Kidney (tissue), 14 donors: ENCODE measurements around the gene SPTBN5. TPM values are rescaled to one million over a fixed set of nuclear protein-coding genes. Genes with fewer than 3 reads are reported as not detected.
A peak's percentile ranks its signal among the peaks of the same experiment; 100 is the strongest.

Experiments
- DNase-seq, 5 donors: peaks; one replicate each; pipeline ENCODE4 v3.0.0-alpha.2; 2013 to 2020
- FAIRE-seq: peaks from 2 replicates; lab custom pipeline; 2012; peaks lifted over from hg19 to GRCh38; lab: Jason Lieb, UNC
- H3K27ac ChIP-seq, 2 donors: one replicate each; pipeline ENCODE4 v1.7.0; 2013; ENCODE audit warnings: low read depth in 2 of 2, low read length in 2 of 2, inconsistent platforms in 1 of 2
- H3K27me3 ChIP-seq: one replicate; pipeline ENCODE4 v1.7.1; 2013; ENCODE audit warnings: low read length, inconsistent platforms; ENCODE audit not compliant: control insufficient read depth, insufficient read depth
- H3K36me3 ChIP-seq, 3 donors: one replicate each; pipeline versions ENCODE4 v1.7.0 to v1.7.1; 2013; ENCODE audit warnings: low read length in 3 of 3, control low read depth in 1 of 3, inconsistent platforms in 1 of 3; ENCODE audit not compliant: insufficient read depth in 3 of 3, control insufficient read depth in 2 of 3
- H3K4me1 ChIP-seq, 3 donors: one replicate each; pipeline versions ENCODE4 v1.7.0 to v1.7.1; 2013; ENCODE audit warnings: low read length in 3 of 3, inconsistent platforms in 1 of 3, low read depth in 1 of 3; ENCODE audit not compliant: control insufficient read depth in 2 of 3, insufficient read depth in 2 of 3
- H3K4me3 ChIP-seq, 3 donors: one replicate each; pipeline versions ENCODE4 v1.7.0 to v1.8.1; 2013; ENCODE audit warnings: low read length in 3 of 3, control low read depth in 1 of 3, inconsistent platforms in 1 of 3
- H3K9ac ChIP-seq, 3 donors: one replicate each; pipeline versions ENCODE4 v1.7.0 to v1.7.1; 2013; ENCODE audit warnings: low read length in 3 of 3, control low read depth in 1 of 3, inconsistent platforms in 1 of 3
- H3K9me3 ChIP-seq, 3 donors: one replicate each; pipeline versions ENCODE4 v1.7.0 to v1.7.1; 2013; ENCODE audit warnings: low read length in 3 of 3, control low read depth in 1 of 3, inconsistent platforms in 1 of 3; ENCODE audit not compliant: control insufficient read depth in 2 of 3, insufficient read depth in 1 of 3
- CTCF ChIP-seq: IDR thresholded peaks from 3 replicates; pipeline ENCODE4 v1.5.1; 2012; ENCODE audit warnings: mild to moderate bottlenecking, moderate library complexity, borderline replicate concordance; ENCODE audit not compliant: insufficient read depth; ENCODE audit errors: extremely low read depth
- intact Hi-C: fragments of 100-400 bp; cut with DNase I; formaldehyde crosslinking; loops from one replicate; pipeline ENCODE4 v1.11.1; 2022
- polyA plus RNA-seq: library from polyadenylated mRNA; stranded (reverse); fragments of 350-450 nt; fragmentation: Illumina TruSeq; extraction: RNeasy Lipid Tissue Mini Kit (QIAGEN cat#74804); gene quantifications from one replicate; pipeline ENCODE4 v1.2.3, GENCODE V29; 2014; ENCODE audit warnings: low read depth, low replicate concordance; ENCODE audit not compliant: insufficient read depth
- total RNA-seq: library from RNA; stranded (reverse); fragmentation: NEBNext Ultra II Directional; extraction: Animal tissue kit (Norgen Biotek cat#: 25700); gene quantifications from one replicate; pipeline ENCODE4 v1.2.1, GENCODE V29; 2021
- donor health status: control.
- donor health status: control.
- donor health status: control.
- donor health status: control.
- donor health status: control.
- donor health status: DM: yes; HTN: yes; CAD: no.
- donor health status: Normal renal cell carcinoma (clear cell type).

The SPTBN5 gene
- total and polyA plus RNA-seq, 2 donors from 2014 or later = 1.2 to 2.6 TPM

- H3K4me1 ChIP-seq = peaks cover 0 to 17% (median 12%) of the 10 kb centered on the region in 3 donors
- intact Hi-C loops = no loop called here
- no peak for TF ChIP-seq CTCF
- DNase-seq = peak in 1 of 5 donors; percentile 59
- no peaks in the 10 kb centered on the region for H3K27me3 ChIP-seq
- H3K4me3 ChIP-seq = no peak overlapping the region
- H3K9me3 ChIP-seq = no peaks in the 10 kb centered on the region
- no peak overlapping the region for H3K9ac ChIP-seq
- FAIRE-seq = no peak
- no peak overlapping the region for H3K27ac ChIP-seq
- no peaks in the 10 kb centered on the region for H3K36me3 ChIP-seq
These were observed 5.1 kb downstream of the SPTBN5 start for GRCh38 chr15:41888662-41889253.

GRCh38 chr15:41887893-41888292 lies 6.0 kb downstream of the SPTBN5 start:
- H3K4me3 ChIP-seq = no peak overlapping the region
- H3K27ac ChIP-seq = no peak overlapping the region
- H3K36me3 ChIP-seq = no peaks in the 10 kb centered on the region
- H3K27me3 ChIP-seq = no peaks in the 10 kb centered on the region
- H3K9me3 ChIP-seq = no peaks in the 10 kb centered on the region
- intact Hi-C loops = no loop called here
- TF ChIP-seq CTCF = no peak
- H3K4me1 ChIP-seq = peaks cover 0 to 13% (median 4%) of the 10 kb centered on the region in 3 donors
- no peak for FAIRE-seq
- peak in 1 of 5 donors; percentile 54 for DNase-seq
- no peak overlapping the region for H3K9ac ChIP-seq

GRCh38 chr15:41887161-41887560 lies 6.7 kb downstream of the SPTBN5 start:
- TF ChIP-seq CTCF = no peak
- H3K36me3 ChIP-seq = no peaks in the 10 kb centered on the region
- no peaks in the 10 kb centered on the region for H3K27me3 ChIP-seq
- H3K9me3 ChIP-seq = no peaks in the 10 kb centered on the region
- no peak overlapping the region for H3K27ac ChIP-seq
- FAIRE-seq = no peak
- no peak overlapping the region for H3K4me3 ChIP-seq
- intact Hi-C loops = no loop called here
- H3K9ac ChIP-seq = no peak overlapping the region
- peaks cover 0 to 11% (median 6%) of the 10 kb centered on the region in 3 donors for H3K4me1 ChIP-seq
- DNase-seq = no peak

GRCh38 chr15:41886741-41887140 lies 7.1 kb downstream of the SPTBN5 start:
- Histone ChIP-seq H3K9ac (no peak overlapping the region), H3K4me3 (no peak overlapping the region), H3K27ac (no peak overlapping the region), H3K36me3 (no peaks in the 10 kb centered on the region), H3K27me3 (no peaks in the 10 kb centered on the region), H3K4me1 (peaks cover 0 to 9% (median 6%) of the 10 kb centered on the region in 3 donors), H3K9me3 (no peaks in the 10 kb centered on the region)
- DNase-seq (no peak), FAIRE-seq (no peak)
- no peak for TF ChIP-seq CTCF
- intact Hi-C loops = no loop called here
